Activated naive CD8-positive, alpha-beta T cell treated with anti-CD3 and anti-CD28 coated beads, Interleukin-2, amount 50 U/mL, for 16 hours (primary cell): Measurements from ENCODE around the gene TAS2R16.

ENCODE experiments used
- DNase-seq: peaks from one replicate; pipeline ENCODE4 v3.0.0-alpha.2; 2020; ENCODE audit warnings: low read depth, low spot score

The TAS2R16 gene, protein sequence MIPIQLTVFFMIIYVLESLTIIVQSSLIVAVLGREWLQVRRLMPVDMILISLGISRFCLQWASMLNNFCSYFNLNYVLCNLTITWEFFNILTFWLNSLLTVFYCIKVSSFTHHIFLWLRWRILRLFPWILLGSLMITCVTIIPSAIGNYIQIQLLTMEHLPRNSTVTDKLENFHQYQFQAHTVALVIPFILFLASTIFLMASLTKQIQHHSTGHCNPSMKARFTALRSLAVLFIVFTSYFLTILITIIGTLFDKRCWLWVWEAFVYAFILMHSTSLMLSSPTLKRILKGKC

DNA sequence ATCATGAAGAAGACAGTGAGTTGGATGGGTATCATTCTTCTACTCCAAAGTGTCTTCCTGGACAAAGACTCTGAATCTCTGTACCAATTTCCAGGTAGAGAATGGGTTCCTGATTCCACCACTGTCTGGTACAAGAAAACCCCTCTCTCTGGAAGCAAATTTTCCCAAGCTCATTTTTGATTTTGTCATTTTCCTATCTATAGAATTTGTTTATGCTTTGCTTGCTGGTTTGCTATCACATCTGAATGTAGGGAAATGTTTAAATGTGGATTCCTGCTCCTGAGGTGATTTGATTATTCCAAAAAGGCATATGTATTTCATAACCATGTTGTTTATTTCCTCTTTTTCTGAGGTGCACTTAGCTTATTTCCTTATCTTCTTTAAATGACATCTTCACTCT, at the start of gene TAS2R16:
TSS of gene TAS2R16 (minus strand) at position 101 of the 400 bp plus-strand sequence. CDS start at position 35, 66 bp downstream.
- DNase-seq = no peak

DNA sequence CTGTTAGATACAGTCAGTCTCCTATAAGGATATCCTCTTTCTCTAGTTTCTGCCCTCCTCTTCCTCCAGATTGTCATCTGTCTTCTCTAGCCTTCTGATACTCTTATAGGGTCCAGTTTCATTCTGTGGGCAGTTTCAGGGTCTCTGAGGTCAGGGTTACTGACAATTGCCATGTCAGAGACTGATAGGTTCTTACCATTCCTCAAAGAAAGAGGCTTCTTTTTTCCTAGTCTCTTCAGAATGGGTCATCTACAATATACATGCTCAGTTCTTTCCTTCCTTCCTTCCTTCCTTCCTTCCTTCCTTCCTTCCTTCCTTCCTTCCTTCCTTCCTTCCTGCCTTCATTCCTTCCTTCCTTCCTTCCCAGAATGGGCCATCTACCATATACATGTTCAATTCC, 48.1 kb upstream of the TAS2R16 start:
- no peak for DNase-seq

DNA sequence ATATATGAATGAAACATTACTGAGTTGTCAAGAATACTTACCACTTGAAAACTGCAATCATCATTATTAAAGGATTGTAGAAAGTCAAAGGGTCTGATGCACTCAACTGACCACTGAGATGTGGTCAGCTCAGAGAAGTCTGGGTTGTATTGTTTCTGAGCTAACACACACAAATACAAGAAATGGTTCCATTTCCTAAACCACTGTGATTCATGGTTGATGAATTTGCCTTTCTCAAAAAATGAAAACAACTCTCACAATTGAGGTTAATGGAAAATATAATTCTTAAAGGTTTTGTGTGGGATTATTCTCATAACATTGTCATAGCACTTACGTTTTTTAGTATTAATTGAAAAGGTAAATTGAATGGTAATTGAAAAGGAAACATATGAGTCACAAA, 45.6 kb upstream of the TAS2R16 start:
- DNase-seq = no peak

DNA sequence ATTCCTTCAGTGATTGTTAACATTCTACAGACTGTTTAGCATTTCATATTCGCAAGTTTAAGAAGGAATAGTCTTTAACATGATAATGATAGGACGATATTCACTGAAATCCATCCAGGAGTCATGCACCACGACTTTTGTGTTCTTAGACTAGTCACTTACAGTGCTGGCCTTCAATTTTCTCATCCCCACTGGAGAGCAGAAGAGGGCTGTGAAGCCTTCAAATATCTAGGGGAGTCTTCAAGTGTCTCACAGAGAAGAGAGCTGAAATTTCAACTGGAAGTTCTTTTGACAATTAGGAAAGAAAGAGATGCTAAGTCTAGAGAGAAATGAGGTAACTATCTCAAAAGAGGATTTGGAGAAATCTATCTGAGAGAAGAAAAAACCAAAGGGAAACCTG, 43.8 kb upstream of the TAS2R16 start:
- no peak for DNase-seq

DNA sequence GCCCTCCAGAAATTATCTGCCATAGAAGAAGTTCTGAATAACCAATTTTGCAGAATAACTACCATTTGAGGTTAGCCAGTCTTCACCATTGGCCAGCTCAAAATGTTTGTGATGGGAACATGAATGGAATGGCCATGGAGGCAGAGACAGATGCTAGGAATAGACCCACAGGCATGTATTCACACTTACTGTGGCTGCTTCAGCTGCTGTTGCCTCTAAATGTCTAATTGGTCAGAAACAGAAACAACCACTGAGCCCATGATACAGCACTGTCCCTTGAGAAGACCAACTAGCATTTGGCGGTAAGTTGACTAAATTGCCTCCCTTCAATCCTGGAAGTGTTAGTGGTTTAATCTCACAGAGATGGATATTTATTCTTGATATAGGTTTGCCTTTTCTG, 38.6 kb upstream of the TAS2R16 start:
- DNase-seq = no peak

DNA sequence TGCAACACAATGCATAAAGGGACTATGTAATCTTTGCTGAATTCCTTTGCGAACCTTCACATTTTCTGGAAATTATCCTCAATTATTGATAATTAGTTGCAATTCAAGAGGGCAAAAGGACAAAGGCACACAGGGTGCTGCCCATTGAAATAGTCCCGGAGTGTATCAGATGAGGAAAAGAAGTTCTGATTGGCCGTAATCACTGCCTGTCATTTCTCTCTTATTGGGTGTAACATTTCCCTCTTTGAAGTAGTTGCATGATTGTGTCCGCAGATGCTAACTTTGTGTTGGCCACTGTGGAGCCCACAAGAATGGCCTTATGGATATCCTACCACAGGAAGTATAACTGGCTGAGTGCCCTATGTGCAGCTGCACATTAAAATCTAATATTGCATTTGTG, 35.1 kb upstream of the TAS2R16 start:
- no peak for DNase-seq

DNA sequence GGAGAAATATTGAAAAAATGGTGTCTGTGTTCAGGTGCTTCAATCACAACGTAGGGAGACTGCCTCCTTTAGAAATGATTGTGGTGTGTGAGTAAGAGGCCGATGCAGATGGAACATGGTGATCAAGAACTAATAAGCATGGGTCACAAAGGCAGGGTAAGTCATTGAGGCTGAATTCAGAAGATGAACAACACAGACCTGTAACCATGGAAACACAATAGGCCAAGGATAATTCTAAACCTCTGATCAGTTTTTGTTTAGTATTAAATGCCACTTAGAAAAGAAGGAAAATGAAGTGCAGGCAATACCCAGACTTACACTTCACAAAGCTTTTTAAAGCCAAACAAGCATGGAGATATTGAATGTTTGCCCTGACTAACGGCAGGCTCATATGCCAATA, 32.8 kb upstream of the TAS2R16 start:
- DNase-seq = no peak

DNA sequence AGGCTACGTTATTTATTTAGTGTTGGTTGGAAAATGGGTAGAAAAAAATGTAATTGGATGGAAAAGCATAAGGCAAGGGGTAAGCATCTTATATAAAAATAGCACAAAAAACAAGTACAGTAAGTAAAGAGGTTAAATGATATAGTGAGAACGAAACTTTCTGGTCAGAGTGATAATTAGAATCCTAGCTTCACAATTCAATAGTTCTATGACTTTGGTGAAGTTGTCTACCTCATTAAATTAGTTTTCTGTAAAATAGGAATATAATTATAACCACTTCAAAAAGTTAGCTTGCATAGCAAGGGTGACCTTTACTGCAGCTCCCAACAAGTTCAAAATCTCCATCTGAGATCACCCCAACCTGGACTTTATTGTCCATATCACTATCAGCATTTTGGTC, 30.8 kb upstream of the TAS2R16 start:
- no peak for DNase-seq

DNA sequence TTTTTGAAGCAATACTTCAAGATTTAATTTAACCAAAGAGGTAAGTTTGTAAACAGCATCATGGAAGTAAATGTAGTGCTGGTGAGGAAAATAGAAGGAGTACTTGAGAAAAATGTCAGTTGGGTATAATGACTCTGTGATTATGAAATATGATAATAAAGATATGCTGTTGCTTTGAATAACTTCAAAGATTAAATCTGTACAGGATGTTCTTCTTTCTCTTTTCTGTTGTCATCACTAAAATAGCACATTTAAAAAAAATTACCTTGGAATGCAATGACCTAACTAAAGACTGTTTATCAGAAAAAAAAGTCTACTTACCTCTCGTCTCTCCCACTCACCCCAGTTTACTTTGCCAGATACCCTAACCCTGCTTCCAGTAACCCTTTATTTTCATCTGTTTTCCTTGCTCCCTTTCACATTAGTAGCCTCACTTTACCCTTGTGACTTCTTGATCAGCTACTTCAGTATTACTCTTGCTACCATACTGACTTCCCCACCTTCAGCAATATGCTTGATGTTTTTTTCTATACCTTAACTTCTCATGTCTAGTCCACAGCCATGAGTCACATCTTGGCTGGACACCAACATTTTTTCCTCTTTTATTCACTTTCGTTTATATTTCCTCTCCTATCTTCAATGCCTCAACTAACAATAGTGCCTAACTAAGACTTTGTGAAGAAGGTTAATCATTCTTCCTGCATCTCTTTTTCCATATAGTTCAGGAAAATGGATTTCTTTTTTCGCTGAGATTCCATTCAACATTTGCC, 29.7 kb upstream of the TAS2R16 start:
- no peak for DNase-seq

DNA sequence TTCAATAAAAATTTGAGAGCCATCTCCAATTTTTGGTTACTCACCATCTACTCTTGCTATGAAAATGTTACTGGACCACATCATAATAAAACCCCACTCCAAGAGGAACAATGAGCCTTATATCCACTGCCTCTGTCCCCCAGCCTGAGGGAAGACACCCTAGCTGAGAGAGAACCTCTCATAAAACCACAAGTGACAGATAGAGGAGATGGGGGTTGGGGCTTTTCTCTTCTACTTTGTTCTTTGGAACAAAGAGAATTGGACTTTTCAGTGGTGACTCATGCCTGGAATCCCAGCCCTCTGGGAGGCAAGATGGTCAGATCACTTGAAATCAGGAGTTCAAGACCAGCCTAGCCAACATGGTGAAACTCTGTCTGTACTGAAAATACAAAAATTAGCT, 27.6 kb upstream of the TAS2R16 start:
- no peak for DNase-seq

DNA sequence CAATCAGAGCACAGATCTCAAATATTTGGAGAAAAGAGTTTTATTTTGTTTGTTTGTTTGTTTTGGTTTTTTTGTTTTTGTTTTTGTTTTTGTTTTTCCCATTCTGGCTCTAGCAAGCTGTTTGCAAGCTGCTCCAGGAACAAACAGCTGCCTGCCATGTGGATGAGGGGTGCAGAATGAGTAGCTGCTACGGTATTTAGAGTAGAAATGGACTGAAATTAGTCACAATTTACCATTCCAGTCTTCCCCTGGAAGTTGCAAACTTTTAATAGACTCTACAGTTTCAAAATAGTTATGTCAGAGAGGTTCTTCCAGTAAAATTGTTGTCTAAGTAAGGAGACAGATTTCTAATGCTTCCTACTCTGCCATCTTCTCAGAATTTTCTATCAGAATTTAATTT, 27.1 kb upstream of the TAS2R16 start:
- DNase-seq = no peak

DNA sequence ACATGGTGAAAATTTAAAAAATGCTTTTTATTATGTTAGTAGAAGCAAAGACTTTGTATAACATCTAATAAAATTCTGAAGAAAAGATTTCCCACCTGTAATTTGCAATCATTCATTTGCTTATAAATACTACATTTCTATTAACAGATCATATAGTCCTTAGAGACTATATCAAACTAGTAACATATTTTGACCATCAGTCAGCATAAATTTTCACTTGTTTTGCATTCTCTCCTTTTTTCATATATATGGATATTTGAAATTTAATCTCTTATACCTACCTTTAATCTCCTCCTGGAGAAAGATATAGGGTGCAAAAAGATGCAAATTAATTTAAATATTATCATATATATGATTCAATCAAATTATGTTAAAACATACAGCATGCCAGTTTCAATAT, 16.9 kb upstream of the TAS2R16 start:
- no peak for DNase-seq

DNA sequence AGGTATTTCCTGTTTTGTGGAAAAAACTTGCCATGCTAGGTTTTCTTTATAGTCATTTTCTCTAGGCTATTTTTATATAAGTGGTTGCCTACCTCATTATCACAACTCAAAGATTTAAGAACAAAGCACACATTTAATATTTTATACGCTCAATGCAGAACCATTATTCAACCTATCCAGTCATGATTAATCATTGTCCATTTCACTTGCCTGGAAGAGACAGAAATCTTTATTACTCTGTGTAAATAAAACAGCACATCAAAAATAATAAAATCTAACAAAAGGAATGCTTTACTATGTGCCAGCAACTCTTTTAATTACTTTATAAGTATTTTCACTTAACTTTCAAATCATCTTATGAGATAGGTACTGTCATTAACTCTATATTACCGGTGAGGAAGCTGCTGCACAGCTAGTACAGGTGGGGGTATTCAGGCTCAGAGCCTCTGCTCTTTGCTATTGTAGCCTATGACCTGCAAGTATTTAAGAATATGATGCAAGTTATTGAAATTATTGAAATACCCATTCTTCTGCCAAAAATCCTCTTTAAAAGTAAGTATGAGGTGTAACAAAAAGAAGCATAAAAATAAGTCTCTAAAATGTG, 16.4 kb upstream of the TAS2R16 start:
- DNase-seq = no peak

DNA sequence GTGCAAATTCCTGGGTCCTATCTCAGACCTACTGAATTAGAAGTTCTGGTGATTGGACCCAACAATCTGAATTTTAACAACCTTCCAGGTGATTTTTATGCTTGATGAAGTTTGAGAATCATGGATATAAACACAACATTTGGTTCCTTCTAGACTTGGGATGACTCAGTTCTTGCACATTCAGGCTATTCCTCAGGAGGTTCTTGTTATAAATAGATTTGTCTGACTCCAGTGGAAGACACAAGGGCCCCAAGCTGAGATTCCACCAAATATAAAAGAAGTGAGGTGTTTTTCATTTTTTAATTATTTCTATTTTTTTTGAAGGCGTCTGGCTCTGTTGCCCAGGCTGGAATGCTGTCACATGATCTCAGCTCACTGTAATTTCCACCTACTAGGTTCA, 9.4 kb upstream of the TAS2R16 start:
- DNase-seq = no peak

DNA sequence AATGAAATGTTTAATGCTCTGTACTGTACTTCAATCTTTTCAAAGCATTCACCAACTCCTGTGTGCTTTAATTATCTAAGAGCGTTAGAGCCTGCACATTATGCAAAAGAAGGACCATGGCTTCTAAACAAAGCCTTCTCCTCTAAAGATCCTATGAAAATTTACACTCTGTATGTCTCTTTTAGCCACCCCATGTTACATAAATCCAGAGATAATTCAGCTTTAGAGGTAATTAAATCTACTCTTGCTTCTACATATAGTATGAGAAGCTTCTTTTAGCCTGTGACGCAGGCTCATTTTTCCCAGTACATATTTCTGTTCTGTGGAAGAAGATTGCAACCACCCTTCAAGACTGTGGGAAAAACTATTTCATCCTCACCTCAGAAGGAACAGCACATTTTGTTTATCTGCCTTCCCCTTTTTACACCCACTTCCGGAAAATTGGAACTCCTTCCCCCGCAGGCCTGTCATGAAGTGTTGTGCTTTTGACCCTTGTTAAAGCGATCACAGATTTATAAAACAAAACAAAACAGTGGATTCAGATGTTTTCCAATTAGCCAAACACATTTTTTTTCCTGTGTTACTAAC, 8.1 kb upstream of the TAS2R16 start:
- no peak for DNase-seq

DNA sequence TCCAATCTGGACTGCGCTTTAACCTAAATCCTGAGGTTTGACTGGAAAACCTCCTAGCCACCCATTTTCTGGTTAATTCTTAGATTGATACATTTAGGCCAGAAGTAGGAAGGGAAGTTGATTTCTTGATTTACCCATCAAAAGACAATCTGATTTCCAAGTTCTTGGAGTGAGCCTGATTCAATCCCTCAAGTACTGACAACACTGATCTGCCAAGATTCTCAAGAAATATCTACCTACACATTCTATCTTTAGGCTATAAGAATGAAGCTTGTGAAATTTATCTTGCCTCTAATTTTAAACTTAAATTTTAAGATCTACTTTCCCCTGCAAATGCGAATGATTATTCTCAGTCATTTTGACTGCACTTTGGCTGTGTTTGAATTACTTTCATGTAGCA, 5.9 kb downstream of the TAS2R16 start:
- no peak for DNase-seq

DNA sequence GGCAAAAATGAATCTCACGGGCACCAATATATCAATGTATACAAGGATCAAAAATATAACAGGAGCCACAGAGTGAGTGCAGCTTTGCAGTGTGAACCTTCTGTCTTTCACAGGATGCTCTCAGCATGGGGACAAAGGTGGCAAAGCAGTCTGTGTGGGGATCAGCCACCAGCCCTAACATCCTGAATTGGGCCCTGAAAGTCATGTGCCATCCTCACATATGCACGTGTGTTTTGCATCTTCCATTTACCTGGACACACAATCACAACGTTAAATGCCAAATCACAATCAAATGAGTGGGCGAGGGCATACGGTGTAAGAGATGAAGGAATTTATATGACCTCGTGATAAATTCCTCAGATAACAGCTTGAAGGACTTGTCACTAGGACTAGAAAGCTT, 6.5 kb downstream of the TAS2R16 start:
- no peak for DNase-seq

DNA sequence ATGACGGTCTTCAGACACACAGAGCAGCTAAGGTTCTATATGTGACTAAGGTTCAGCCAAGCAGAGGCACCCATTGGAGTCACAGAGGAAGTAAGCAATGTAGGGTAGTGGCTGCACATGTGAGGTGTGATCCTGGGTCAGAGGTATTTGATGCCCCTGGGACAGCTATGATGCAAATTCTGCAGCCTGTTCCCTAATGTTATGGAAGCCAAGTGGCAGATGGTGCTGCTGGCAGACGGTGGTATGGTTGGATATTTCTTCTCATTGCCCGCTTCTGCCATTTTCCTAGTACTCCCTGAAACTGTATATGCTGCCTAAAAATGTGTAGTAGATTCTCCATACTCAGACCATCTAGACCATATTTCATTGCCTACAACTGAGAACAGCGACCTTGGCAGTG, 7.2 kb downstream of the TAS2R16 start:
- no peak for DNase-seq

DNA sequence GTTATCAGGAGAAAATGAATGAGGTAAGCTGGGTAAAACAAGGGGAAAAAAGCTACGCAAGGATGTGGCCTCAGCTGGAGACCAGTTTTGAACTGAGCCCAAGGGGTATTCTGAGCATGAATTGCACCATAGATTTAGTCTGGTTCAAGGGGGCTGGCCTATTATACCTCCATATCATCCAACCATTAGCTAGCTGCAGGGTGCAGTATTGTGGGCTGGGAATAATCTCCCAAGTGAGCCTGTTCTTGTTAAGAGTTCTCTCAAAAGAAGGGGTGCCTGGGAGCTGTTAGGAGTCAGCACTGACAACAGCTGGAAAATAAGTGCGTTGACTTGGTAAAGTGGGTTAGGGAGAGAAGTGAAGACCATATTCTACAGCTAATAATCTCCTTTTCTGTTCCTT, 8.0 kb downstream of the TAS2R16 start:
- DNase-seq = no peak

DNA sequence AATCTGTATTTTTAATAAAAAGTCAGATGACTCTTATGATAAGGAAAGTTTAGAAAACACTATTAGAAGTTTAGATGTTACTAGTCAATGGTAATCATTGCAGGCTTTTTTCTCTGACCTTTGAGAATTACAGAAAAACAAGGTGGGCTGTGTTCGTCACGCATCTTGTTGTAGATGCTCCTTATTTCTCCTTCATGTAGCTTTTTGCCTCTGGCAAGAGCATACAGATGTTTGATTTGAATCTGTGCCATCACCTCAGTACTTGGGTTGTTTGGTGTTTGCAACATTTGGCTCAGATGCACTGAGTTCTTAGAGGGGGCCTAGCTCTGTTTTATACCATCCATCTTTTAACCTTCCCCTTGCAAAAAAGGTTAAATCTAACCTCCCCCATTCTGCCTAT, 11.5 kb downstream of the TAS2R16 start:
- no peak for DNase-seq

DNA sequence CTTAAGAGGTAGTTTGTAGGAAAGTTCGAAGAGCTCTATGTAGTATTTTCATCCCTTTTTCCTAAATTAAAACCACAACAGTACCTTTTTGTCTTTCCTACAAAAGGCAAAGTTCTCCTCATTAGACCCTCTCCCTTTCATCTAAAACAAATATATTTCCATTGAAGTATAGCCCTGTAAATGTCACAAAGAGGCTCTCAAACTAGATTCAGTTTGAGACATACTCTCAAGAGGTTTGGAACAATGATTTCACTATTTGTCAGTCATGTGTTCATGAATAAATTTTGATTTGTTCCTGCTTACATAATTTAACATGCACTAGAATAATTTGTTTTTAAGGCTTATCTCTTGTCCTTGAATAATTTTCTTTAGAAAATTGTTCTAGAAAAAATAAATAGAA, 12.2 kb downstream of the TAS2R16 start:
- DNase-seq = no peak

DNA sequence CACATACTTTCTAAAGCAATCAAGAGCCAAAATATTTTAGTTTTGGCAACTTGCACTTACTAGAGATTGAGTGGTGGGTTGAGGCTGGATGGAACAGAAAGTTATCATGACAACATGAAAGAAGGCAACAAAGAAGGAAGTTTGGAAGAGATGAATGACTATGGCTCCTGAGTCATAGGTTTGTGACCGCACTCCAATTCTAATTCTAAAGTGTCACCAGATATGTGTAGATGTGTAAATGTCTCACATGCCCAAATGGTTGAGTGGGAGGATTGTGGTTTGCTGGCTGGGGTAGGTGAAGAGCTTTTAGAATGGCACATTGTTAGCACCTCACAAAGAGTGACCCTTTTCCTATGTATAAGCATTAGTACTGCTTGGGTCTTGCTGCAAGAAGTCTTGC, 20.2 kb downstream of the TAS2R16 start:
- no peak for DNase-seq

DNA sequence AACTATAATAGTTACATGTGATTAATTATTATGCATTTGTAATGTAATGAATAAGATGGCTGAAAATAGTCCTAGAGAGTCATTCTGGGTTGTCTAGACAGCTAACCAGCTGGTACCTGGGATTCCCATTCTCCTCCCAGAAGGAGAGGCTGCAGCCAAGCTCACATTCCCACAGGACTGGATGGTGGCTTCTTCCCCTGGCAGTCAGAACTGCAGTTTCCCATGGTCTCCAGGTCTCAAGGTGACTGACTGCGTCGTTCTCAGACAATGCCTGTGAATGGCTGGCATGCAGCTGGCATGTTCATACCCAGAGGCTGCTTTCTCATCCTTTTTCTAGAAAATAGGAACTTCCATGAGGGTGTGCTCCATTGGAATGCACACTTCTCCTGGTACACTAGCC, 21.3 kb downstream of the TAS2R16 start:
- DNase-seq = no peak
